OCI-M1 (cell line): ENCODE data around the gene SUGCT.
A peak's percentile ranks its signal among the peaks of the same experiment; 100 is the strongest.

ENCODE experiments used
- DNase-seq: peaks from one replicate; lab custom pipeline; 2025; lab: John Stamatoyannopoulos, UW

The SUGCT gene

DNA sequence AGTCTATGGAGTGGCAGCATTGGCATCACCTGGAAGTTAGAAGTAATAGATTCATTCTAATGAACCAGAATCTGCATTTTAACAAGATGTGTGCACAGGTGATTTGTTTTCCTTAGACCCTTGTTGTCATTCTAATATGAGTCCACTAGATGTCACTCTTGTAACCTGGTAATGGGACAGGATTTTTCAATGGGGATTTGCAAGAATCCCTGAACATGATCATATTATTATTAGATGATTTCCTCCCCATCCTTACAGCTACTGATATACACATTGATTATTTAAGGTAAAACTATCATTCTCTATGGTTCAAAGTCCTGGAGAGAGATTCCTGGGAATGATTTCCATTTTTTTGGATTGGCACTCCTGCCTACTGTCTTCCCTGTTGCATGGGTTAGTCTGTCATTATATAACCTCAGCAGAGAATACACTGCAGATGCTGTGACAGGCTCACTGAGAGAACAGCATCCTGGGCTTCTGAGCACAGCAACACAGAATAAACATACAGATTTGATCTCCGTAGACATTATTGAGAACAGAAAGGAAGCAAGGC, 194.9 kb downstream of the SUGCT start:
- DNase-seq: peak; percentile 54

DNA sequence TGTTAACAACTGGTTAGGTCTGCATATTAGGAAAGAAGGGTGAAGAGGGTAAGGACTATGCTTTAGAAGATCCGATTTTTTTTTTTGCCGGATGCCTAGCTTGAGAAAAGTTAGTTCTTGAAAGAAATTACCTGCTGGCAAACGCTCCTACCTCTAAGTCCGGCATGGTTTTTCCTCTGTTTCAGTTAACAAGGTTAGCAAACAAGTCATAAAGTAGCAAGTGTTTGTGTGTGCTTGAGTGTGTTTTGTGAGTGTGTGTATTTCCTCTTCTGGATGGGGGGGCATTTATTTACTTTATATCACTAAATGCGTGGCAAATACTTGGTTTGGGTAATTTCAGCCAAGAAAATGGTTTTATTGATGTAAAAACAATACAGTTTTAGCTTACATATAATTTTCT, 195.6 kb downstream of the SUGCT start:
- DNase-seq: no peak

- DNase-seq: no peak
These were observed 197.1 kb downstream of the SUGCT start for GRCh38 chr7:40331915-40332314.

GRCh38 chr7:40332516-40332915, 197.7 kb downstream of the SUGCT start:
- no peak for DNase-seq

DNA sequence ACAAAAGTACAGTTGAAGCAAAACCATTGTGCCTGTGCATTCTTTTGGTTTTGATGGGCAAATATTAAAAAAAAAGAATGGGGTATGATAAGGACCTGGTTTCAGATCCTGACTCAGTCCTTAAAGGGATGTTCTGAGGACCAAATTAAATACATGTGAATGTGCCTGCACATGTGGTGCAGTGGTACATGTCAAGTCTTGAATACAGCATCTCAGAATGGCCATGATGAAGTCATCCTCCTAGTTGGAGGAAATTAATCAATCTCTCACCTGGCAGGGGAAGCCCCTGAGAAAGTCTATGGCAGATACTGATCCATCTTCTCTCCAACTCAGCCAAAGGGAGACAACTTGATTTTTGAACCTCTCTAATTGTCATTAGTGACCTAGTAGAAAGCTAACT, 207.0 kb downstream of the SUGCT start:
- no peak for DNase-seq

GRCh38 chr7:40346554-40346953, 211.7 kb downstream of the SUGCT start:
- peak; percentile 50 for DNase-seq

- DNase-seq: no peak
These were observed 213.4 kb downstream of the SUGCT start for GRCh38 chr7:40348126-40348728.

GRCh38 chr7:40350100-40350499, 215.3 kb downstream of the SUGCT start:
- no peak for DNase-seq

GRCh38 chr7:40354711-40355110, 219.9 kb downstream of the SUGCT start:
- no peak for DNase-seq

DNA sequence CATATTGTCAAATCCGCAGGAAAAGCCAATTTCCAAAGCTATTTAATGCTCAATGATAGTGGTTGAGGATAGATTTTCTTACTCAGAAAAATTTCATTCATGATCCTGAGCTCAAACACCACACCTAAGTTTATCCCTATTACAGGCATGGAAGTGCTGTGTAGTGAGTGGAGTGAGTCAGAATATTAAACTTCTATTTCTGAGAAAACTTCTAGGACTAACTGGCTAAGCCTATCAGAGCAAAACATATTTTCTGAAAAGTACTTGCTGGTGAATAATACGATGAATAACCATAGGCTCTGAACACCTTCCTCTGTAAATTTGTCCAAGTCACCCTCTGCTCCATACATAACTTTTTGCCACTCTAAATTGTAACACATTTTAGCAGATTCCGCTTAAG, 221.5 kb downstream of the SUGCT start:
- DNase-seq: no peak

DNA sequence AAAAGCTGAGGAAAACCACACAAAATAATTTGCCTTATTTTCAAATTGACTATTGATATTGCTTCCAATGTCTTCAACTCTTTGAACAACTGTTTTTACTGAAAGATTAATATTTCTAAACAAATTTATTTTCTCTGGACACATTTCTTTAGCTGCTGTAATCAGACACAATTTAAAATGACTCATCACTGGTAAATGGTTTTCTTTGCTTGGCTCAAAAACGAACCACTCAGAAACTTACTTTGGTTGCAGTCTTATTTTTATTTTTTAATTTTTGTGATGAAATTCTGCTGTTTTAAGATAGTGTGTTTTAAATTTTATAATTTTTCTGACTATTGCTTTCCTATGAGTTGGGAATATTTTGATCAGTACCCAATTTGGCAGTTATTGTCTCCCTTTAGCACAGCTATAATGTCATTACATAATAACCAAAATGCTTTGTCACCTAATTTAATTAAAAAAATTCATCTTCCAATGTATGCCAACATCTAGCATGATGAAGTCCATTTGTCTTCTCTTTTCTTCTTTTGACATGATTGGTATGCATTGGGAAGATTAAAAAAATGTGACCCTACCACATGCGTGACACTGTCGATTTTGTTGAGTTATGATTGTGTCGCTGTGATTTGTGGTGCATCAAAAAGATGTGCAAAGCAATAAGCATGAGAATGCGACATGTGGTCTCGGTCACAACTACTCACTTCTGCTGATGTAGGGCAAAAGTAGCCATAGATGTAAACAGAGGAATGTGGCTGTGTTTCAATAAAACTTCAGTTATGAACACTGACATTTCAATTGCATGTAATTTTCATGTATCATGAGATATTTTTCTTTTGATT, 222.3 kb downstream of the SUGCT start:
- DNase-seq: peak; percentile 5

DNA sequence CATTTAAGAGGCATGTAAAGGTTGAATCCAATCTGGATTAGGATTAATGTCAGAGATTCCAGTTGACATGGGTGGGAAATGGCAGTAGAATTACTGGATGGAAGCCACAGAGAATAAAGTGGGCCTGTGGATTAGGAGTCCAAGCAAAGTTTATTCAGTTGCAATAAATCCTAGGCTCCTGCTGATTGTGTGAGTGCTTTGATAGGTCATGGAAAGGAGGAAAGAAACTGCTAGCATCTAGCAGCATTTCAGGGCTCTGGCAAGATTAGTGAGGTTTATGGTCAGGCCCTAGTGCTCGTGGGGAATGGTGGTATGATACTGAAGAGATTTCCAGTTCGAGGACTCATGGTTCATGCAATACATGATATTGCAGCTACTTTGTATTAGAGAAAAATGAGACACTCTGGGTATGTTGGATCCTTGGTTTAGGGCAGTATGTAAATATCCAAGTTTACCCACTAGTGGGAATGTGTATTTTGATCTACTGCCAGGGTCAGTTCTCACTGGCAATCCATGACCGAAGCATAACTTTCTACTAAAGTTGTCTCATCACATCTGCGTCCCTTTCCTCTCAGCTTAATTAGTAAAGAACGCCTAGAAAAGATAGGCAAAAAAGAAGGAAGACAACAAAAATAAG, 235.0 kb downstream of the SUGCT start:
- no peak for DNase-seq

DNA sequence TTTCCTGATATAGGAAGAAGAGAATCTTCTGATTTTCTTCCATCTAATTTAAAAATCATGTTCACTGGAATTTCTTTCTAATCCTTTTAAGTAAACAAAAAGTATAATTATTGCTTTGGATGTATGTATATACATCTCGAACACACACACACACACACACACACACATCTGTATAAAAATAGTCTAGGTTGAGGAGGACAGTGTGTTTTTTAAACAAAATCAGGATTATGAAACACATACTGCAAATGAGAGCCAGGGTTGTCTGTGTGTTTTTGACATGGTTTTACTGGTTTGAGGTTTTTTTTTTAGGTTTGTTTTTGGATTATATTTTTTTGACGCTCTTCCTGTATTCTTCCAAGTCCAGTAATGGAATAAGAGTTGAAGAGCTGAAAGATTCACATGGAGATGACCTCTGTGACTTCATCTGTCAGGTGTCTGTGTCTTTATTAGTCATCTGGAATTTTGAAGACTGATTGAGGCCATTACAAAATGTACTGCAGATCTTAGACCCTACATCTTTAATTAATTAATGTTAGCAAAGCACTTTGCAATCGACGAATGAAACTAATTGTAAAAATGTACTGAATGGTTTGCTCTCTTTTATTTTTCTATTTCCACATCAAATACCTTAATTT, 237.1 kb downstream of the SUGCT start:
- no peak for DNase-seq

DNA sequence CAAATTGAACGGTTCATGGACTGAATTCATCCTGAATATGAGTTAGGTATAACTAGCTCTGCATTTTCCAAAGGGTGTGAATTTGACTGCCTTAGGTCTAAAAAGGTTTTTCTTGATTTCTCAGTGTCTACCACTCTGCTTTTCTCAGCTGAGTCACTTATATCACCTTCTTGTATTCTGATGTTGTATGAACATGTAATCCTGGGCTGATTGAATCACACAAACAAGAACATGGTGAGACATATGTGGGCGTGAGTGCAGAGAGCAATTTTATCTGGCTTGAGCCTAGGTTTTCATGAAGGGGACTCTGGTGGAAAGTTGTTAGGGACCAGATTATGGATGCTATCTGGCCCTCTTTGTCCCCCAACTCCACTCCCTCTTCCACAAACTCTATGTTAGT, 239.8 kb downstream of the SUGCT start:
- DNase-seq: no peak

DNA sequence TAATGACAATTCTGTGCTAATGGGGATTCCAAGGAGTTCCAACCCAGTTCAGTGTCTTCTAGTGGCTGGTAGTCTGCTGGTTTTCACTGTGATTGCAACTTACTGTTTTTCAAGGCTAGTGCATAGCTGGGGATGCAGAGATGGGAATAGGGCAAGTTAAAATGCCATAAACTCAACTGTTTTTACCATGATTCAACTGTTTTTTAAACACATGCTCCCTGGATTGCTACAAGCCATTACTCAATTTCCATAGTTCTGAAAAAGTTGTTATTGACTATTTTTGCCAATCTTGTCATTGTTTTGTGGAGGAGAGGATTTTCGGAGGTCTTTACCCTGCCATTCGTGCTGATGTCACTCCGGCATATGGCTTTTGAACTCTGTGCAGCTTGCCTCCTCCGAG, 245.3 kb downstream of the SUGCT start:
- no peak for DNase-seq

DNA sequence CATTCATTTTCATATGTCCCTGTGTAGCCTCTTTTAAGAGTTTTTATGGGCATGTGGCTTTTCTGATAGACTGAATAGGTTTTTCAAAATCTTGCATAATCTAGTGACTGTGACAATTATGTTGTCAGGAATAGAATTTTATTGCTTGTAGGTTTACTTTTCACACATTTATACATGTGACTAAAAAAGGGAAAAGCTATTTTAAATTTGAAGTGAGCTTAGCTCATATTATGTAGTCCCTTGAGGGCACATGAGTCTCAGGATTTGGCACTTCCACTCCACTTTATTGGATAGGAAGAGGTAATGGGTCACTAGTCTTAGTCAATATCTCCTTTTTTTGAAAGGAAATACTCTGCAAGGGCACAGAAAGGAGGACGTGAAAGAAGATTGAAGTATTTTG, 247.3 kb downstream of the SUGCT start:
- DNase-seq: no peak

DNA sequence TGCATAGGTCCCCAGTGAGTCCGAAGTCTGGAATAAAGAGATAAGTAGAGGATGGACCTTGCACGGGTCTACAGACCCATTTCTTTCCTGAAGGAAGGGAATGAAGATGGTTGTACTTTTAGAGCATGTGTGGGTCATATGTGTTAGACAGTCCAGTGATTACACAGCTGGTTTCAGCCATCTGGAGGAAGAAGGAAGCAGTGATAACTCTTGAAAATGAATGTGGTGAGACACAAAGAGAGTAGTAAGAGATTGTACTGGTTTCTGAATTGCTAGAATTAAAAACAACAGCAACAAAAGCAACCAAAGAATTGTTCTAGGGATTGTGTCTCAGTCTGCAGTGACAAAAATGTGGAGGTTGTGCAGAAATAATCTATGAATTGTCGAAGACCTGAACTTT, 258.9 kb downstream of the SUGCT start:
- DNase-seq: peak; percentile 19

GRCh38 chr7:40394400-40394799, 259.6 kb downstream of the SUGCT start:
- DNase-seq: no peak

DNA sequence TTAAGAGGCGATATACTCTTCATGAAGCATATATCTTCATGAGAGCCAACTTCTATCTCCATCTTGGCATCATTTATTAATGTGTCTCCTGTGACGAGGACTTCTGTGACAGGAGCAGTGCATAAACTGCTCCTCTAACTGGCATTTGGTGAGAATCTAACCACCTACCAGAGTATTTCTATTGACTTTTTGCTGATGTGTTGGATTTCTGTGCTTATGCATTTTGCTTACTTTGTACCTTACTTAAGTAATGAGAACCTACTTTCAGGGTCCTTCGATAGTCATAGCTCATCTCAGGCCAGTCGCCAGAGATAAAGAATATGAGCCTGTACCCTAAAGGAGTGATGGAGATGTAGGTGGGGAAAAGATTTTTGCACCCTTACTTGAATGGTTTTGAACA, 265.7 kb downstream of the SUGCT start:
- no peak for DNase-seq

- DNase-seq: no peak
These were observed 266.6 kb downstream of the SUGCT start for GRCh38 chr7:40401406-40401805.

DNA sequence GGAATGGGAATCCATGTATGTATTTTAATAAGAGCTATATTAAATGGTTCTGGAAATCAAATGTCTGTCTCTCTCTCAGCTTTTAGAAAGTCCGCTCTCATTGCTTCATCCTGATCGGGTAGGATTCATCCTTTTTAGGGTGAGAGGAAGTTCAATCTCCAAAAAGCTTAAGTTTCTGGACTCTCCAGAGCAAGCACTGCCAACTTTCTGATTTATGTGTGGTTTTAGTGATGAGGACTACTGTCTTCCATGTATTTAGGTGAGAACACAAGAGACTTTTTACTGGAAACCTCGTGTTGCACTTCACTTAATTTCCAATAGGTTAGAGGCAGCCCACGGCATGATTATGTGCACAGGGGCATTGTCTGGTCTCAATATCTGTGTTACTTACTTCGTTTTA, 267.9 kb downstream of the SUGCT start:
- DNase-seq: no peak

GRCh38 chr7:40403703-40404476, 269.1 kb downstream of the SUGCT start:
- DNase-seq: peak; percentile 58
